Ishikawa (cell line): ENCODE data around the gene CFAP157.

ENCODE experiments used
- CEBPB ChIP-seq: IDR thresholded peaks from 2 replicates; pipeline ENCODE4 v1.6.1; 2012
- CREB1 ChIP-seq: IDR thresholded peaks from 2 replicates; pipeline ENCODE4 v1.6.1; 2012; ENCODE audit warnings: low read depth
- EGR1 ChIP-seq: IDR thresholded peaks from 2 replicates; pipeline ENCODE4 v1.6.1; 2012
- EP300 ChIP-seq: IDR thresholded peaks from 2 replicates; pipeline ENCODE4 v1.6.1; 2012; ENCODE audit warnings: borderline replicate concordance
- FOXM1 ChIP-seq: IDR thresholded peaks from 2 replicates; pipeline ENCODE4 v1.6.1; 2012; ENCODE audit warnings: low read depth, borderline replicate concordance
- NFIC ChIP-seq: IDR thresholded peaks from 2 replicates; pipeline ENCODE4 v1.6.1; 2012
- RAD21 ChIP-seq: IDR thresholded peaks from 2 replicates; pipeline ENCODE4 v1.6.1; 2012; ENCODE audit warnings: low read depth
- TAF1 ChIP-seq: IDR thresholded peaks from 2 replicates; pipeline ENCODE4 v1.6.1; 2012; ENCODE audit warnings: low read depth, mild to moderate bottlenecking
- TCF12 ChIP-seq: IDR thresholded peaks from 2 replicates; pipeline ENCODE4 v1.6.1; 2012; ENCODE audit warnings: low read depth
- TEAD4 ChIP-seq: IDR thresholded peaks from 2 replicates; pipeline ENCODE4 v1.6.1; 2012
- YY1 ChIP-seq: IDR thresholded peaks from 2 replicates; pipeline ENCODE4 v1.6.1; 2012; ENCODE audit warnings: low read depth
- ZBTB7A ChIP-seq: IDR thresholded peaks from 2 replicates; pipeline ENCODE4 v1.6.1; 2012; ENCODE audit warnings: low read depth
- TF ChIP-seq, protein P1 (sequence below): IDR thresholded peaks from 2 replicates; pipeline ENCODE4 v1.6.1; 2012
- TF ChIP-seq, protein P2 (sequence below): IDR thresholded peaks from 2 replicates; pipeline ENCODE4 v1.6.1; 2012
- TF ChIP-seq, protein P3 (sequence below): IDR thresholded peaks from 2 replicates; pipeline ENCODE4 v1.6.1; 2012; ENCODE audit warnings: low read depth, mild to moderate bottlenecking

Gene CFAP157

DNA sequence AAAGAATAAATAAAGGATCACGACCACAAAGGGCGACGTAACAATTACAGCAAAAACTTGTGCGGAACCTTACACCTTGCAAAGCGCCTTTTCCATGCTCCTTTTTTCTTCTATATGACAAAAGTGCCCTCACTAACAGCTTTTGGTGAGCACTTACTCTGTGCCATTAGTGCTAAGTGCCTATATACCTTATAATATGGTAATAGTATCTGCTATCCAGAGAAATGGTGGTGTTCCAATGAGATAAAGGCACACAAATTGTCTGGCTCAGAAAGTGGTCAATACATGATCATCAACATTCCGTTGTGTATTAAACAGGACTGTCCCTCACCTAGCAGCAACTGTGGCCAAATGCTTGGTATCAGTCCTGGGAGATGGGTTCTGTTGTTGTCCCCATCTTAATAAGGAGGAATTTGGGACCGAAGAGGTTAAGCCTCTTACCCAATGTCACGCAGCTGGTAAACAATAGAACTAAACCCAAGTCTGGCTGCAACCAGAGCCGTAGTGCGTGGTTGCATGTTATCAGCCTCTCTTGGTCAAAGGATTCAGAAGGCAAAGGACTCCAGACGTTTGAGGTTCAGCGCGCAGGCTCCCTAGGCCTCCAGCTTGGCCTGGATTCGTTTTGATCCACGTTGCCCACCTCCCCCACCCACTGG is 28.9 kb downstream of the CFAP157 start:
- TF ChIP-seq FOXM1 (peak; percentile 12; the same call in 1 of the 2 replicates), TEAD4 (no peak)

DNA sequence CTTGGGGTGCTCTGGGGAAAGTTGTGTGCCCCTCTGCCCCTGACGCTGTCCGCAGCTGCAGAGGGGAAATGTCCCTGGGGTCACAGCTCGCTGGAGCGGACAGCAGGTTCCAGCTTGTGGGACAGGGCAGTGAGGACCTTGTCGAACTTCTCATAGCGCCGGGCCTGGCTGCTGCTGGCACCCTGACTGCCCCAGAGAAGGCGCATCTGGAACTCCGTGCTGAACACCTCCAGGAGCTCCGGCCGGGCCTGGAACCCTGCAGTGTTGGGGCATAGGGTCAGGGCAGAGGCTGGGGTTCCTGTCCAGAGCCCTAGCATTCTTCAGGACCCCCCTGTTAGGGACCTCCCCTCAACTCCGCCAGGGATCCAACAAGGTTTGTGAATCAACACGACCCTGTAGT is 31.9 kb downstream of the CFAP157 start:
- TF ChIP-seq NFIC = no peak
- TF ChIP-seq ZBTB7A = no peak
- no peak for TF ChIP-seq FOXM1
- no peak for TF ChIP-seq TCF12
- TF ChIP-seq, protein P1, sequence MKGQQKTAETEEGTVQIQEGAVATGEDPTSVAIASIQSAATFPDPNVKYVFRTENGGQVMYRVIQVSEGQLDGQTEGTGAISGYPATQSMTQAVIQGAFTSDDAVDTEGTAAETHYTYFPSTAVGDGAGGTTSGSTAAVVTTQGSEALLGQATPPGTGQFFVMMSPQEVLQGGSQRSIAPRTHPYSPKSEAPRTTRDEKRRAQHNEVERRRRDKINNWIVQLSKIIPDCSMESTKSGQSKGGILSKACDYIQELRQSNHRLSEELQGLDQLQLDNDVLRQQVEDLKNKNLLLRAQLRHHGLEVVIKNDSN = no peak

DNA sequence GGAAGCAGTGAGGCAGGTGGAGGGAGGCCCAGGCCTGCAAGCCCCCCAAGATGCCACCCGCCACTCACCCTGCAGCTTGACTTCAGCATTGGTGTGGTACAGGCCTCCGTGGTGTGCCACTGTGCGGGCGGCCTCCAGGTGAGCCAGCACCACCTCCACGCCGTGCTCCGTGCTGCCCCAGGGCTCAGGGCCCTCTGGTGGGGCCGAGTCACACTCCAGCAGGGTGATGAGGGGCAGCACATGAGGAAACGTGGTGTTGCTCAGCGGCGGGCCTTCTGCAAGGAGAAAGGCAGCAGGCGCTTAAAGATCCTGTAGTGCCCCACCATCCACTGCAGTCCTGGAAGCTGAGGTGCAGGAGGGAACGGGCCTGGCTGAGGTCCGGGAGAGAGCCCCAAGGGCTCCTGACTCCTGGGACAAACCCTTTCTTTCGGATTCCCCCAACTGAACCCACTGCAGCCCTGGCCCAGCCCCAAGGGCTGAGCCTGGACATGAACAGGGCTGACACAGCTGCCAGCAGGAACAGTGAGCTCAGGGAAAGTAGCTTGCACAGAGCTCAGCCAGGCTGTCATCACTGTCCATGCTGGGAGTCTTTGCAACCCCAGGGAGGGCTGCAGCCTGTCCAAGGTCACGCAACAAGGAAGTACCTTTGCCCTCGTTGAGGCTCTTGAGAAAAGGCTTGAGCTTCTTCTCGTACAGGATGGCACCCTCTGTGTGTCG is 33.0 kb downstream of the CFAP157 start:
- no peak for TF ChIP-seq NFIC
- no peak for TF ChIP-seq TCF12
- TF ChIP-seq CEBPB = no peak
- no peak for TF ChIP-seq ZBTB7A
- TF ChIP-seq FOXM1 = no peak
- TF ChIP-seq TEAD4 = no peak
- no peak for TF ChIP-seq EGR1
- no peak for TF ChIP-seq EP300
- TF ChIP-seq CREB1 = no peak
- no peak for TF ChIP-seq RAD21
- TF ChIP-seq, protein P2, sequence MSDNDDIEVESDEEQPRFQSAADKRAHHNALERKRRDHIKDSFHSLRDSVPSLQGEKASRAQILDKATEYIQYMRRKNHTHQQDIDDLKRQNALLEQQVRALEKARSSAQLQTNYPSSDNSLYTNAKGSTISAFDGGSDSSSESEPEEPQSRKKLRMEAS = no peak
- TF ChIP-seq TAF1 = no peak

DNA sequence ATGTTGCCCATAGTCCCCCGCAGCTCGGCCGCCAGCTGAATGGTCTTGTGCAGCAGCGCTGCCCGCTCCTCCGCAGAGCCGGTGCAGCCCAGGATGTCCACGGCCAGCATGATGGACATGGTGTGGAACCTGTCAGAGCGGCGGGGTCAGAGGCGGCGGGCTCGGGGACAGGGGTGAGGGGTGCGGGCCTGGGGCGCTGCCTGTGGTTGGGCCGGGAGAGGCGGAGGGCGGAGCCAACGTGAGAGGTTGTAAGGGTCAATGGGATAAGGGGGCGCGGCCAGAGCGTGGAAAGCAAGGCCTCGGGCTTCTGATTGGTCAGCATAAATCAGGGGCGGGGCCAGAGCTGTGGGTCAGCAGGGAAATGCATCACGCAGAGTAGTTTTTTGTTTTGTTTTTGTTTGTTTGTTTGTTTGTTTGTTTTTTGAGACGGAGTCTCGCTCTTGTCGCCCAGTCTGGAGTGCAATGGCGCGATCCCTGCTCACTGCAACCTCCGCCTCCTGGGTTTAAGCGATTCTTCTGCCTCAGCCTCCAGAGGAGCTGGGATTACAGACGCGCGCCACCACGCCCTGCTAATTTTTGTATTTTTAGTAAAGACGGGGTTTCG is 35.1 kb downstream of the CFAP157 start:
- TF ChIP-seq, protein P1 = no peak
- TF ChIP-seq, protein P2 = 0 out of 2 replicates have a peak, but pooled peaks have one; percentile 3

DNA sequence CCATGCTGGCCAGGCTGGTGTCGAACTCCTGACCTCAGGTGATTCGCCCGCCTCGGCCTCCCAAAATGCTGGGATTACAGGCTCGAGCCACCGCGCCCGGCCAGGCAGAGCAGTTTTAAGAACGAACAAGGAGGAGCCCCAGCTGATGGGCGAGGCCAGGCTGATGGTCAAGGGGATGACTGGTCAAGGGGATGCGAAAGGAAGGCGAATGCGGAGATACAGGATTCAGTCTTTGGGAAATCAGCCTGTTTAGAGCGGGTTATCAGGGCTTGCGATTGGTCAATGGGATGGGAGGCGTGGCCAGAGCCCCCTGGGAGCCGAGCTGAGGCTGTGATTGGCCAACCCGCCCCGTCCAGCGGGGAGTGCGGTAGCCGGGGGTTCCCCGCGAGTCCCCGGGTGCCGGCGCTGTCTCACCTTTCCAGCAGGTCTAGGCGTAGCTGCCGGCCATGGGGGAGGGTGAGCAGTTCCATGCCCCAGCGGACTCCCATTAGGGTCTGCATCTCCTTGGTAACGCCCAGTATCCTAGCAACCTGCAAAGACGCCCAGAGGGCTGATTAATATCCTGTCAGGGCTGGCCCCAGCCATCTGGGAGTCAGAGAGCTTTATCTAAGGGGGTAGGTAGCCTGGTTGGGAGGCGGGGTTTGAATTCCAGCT is 35.8 kb downstream of the CFAP157 start:
- TF ChIP-seq CEBPB = no peak
- TF ChIP-seq, protein P2 = no peak
- no peak for TF ChIP-seq TAF1
- TF ChIP-seq FOXM1 = no peak
- TF ChIP-seq, protein P3, sequence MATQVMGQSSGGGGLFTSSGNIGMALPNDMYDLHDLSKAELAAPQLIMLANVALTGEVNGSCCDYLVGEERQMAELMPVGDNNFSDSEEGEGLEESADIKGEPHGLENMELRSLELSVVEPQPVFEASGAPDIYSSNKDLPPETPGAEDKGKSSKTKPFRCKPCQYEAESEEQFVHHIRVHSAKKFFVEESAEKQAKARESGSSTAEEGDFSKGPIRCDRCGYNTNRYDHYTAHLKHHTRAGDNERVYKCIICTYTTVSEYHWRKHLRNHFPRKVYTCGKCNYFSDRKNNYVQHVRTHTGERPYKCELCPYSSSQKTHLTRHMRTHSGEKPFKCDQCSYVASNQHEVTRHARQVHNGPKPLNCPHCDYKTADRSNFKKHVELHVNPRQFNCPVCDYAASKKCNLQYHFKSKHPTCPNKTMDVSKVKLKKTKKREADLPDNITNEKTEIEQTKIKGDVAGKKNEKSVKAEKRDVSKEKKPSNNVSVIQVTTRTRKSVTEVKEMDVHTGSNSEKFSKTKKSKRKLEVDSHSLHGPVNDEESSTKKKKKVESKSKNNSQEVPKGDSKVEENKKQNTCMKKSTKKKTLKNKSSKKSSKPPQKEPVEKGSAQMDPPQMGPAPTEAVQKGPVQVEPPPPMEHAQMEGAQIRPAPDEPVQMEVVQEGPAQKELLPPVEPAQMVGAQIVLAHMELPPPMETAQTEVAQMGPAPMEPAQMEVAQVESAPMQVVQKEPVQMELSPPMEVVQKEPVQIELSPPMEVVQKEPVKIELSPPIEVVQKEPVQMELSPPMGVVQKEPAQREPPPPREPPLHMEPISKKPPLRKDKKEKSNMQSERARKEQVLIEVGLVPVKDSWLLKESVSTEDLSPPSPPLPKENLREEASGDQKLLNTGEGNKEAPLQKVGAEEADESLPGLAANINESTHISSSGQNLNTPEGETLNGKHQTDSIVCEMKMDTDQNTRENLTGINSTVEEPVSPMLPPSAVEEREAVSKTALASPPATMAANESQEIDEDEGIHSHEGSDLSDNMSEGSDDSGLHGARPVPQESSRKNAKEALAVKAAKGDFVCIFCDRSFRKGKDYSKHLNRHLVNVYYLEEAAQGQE = no peak
- no peak for TF ChIP-seq TCF12
- TF ChIP-seq YY1 = no peak
- TF ChIP-seq, protein P1 = no peak
- no peak for TF ChIP-seq EP300
- TF ChIP-seq NFIC = no peak
- no peak for TF ChIP-seq TEAD4
- no peak for TF ChIP-seq ZBTB7A
- TF ChIP-seq CREB1 = no peak
- TF ChIP-seq EGR1 = no peak
- no peak for TF ChIP-seq RAD21

DNA sequence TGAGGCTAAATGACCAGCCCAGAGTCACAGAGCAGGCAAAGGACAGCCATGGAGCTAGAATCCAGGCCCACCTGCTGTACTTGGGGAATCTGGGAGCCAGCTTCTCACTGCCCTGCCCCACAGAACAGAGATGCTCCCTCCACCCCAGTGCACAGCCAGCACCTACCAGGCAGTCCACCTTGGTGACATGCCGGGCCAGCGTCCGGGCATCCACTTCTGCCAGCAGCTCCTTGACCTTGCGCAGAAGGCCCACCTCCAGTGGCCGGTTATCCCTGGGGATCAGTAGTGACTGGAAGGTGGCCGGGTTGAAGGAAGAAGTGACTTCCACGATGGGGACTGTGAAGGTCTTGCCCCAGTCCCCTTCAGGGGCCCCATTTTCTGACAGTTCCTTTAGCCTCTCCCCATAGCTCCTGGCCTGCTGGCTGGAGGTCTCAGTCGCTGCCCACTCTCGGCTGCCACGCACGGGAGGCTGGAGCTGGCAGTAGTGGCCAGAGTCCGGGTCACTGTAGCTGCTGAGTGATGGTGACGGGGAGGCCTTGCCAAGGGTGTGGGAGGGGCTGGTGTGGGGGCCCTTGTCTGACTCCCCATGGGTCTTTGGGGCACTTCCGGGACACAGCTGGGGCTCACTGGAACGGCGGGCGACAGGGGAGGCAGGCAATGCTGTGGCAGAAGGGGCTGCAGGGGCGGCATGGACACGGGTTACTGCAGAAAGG is 37.8 kb downstream of the CFAP157 start:
- TF ChIP-seq, protein P3 = no peak
- TF ChIP-seq TEAD4 = no peak
- TF ChIP-seq, protein P2 = no peak
